ENCODE measurements around the gene ADCY6. TPM values are rescaled to one million over a fixed set of nuclear protein-coding genes. Genes with fewer than 3 reads are reported as not detected.
"Not testable (repeated sequence)": the region's sequence is repeated elsewhere in the genome, so short reads cannot be mapped to it uniquely, and the experiment has no call there.

Gene ADCY6
- total RNA-seq, 1 donor from 2014 or later, result 21.3 TPM

DNA sequence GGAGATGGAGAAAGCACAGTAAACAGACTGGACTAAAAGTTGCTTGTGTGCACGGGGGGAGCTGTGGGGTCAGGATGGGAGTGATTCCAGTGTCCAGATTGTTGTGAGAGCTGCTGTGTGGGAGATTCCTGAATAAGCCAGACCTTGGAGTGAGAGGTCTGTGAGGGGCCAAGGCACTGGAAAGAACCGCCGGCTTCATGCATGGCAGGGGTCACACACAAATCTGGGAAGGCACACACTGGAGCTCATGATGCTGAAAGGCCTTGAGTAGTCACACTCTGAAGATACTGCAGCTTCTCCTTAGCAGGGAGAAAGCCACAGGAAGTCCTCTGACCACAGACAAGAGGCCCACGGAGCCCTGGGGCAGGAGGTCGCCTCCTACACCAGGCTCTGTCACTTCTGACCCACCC, 23.1 kb downstream of the ADCY6 start:
- DNase-seq (ENCODE audit: low spot score) (no peak), ATAC-seq (no peak)

GRCh38 chr12:48764521-48764920, 24.4 kb downstream of the ADCY6 start:
- DNase-seq (ENCODE audit: low spot score) (no peak), ATAC-seq (no peak)

- ATAC-seq (no peak), DNase-seq (ENCODE audit: low spot score) (no peak)
Observed at GRCh38 chr12:48758737-48759136, 30.2 kb downstream of the ADCY6 start.

DNA sequence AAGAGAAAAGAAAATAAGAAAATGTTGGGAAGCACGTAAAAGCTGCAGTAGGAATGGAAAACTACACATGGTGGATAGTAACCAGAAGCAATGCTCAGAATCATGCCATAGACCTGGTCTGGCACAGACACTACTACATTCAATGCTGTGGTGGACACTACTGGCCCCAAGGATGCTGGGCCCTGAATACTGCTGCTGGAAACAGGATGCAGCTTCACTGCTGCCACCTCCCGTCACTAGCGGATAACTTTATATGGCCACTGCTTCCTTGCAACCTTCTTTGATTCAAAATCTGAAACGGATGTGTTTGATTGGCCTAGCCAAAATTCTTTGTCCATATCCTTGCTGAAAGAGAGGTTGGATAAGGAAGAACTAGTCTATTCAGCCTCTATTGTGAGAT, 30.7 kb downstream of the ADCY6 start:
- ATAC-seq (no peak), DNase-seq (ENCODE audit: low spot score) (no peak)

DNA sequence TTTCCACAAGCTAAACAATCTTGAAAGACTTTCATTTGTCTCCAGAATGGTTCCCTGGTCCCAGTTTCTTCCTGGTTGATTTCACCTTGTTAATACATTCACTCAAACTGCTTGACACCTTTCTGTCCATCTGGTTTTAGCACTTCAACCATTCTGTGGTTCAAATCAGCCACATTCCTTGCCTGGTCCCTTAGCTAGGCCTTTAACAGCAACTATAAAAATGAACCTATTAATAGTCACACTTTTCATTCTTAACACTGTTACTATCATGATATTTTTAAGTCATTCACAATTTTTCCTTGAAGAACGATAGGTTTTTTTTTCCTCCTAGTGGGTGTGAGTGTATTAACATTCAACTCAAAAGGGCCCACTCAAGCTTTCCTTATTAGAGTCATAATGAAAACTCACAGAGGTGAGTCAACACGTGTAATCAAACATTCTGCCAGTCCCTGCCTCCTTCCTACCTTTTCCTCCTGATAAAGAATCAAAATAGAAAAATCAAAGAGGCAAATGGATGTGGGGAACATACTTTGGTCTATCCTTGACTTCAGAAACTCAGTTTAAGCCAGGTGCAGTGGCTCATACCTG, 38.0 kb downstream of the ADCY6 start:
- no peak for ATAC-seq
- no peak for DNase-seq (ENCODE audit: low spot score)

GRCh38 chr12:48750215-48750614, 38.7 kb downstream of the ADCY6 start:
- DNase-seq (ENCODE audit: low spot score), result no peak
- no peak for ATAC-seq

DNA sequence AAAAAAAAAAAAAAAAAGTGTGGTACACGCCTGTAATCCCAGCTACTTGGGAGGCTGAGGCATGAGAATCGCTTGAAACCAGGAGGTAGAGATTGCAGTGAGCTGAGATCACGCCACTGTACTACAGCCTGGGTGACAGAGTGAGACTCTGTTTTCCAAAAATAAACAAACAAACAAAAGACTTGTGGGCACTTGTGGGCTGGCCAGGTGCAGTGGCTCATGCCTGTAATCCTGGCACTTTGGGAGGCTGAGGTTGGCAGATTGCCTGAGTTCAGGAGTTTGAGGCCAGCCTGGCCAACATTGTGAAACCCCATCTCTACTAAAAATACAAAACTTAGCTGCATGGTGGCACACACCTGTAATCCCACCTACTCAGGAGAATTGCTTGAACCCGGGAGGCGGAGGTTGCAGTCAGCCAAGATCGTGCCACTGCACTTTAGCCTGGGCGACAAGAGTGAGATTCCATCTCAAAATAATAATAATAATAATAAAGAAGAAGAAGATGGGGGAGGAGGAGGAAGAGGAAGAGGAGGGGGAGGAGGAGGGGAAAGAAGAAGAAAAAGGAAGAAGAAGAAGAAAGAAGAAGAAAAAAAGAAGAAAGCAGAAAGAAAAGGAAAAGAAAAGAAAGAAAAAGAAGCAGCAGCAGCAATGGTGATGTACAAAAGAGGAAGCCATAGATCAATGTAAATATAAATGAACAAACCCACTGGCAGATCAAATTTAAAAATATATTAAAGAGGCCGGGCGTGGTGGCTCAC, 44.5 kb downstream of the ADCY6 start:
- DNase-seq (ENCODE audit: low spot score), result peak; percentile 75
- ATAC-seq, result peak; percentile 84

- DNase-seq (ENCODE audit: low spot score), result no peak
- ATAC-seq, result no peak
Observed at GRCh38 chr12:48739618-48740269, 49.1 kb downstream of the ADCY6 start.

DNA sequence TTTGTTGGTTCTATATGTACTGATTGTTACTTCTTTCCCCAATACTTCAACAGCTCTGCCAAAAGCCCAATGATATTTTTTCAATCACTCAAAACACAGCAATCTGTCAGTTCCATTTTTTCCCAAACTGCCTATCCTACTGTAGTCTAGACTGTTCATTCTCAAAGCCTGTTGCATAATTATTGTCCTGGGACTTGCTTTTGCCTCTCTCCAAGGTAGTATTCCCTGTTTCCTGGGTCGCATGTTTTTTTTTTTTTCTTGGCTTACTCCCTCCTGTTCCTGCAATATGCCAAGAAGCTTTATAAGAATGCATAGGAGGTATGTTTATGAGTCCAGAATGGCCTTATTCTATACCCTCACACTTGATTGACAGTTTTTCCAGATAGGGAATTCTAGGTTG, 52.4 kb downstream of the ADCY6 start:
- DNase-seq (ENCODE audit: low spot score) (no peak), ATAC-seq (no peak)

GRCh38 chr12:48728807-48729206, 60.1 kb downstream of the ADCY6 start:
- ATAC-seq (no peak), DNase-seq (ENCODE audit: low spot score) (no peak)

GRCh38 chr12:48720737-48721136, 68.2 kb downstream of the ADCY6 start:
- ATAC-seq; DNase-seq (ENCODE audit: low spot score): not testable (repeated sequence)

DNA sequence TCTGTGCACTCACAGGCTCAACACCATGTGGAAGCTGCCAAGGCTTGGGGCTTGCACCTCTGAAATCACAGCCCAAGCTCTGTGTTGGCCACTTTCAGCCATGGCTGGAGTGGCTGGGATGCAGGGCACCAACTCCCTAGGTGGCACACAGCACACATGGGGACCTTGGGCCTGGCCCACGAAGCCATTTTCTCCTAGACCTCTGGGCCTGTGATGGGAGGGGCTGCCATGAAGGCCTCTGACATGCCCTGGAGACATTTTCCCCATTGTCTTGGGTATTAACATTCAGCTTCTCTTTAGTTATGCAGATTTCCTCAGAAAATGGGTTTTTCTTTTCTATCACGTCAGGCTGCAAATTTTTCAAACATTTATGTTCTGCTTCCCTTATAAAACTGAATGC, 68.7 kb downstream of the ADCY6 start:
- not testable (repeated sequence) for ATAC-seq; DNase-seq (ENCODE audit: low spot score)

DNA sequence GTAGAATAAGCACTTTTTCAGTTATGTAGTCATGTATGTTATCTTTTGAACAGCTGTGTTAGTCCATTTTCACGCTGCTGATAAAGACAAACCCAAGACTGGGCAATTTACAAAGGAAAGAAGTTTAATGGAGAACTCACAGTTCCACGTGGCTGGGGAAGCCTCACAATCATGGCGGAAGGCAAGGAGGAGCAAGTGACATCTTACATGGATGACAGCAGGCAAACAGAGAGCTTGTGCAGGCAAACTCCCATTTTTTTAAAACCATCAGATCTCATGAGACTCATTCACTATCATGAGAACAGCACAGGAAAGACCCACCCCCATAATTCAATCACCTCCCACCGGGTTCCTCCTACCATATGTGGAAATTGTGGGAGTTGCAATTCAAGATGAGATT, 69.9 kb downstream of the ADCY6 start:
- DNase-seq (ENCODE audit: low spot score); ATAC-seq: not testable (repeated sequence)

DNA sequence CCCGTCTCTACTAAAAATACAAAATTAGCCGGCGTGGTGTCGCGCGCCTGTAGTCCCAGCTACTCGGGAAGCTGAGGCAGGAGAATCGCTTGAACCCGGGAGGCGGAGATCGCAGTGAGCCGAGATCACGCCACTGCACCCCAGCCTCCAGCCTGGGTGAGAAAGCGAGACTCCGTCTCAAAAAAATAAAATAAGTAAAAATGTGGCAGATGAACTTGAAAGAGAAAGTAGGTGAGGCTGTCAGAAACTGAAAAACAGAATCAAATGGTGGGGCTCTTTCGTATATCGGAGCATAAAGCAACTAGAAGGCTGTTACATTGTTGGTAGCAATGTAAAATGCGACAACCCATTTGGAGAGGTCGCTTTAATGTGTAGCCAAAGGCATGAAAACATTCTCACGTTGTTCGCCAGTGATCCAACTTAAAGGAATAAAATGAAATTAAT, 71.6 kb downstream of the ADCY6 start:
- DNase-seq (ENCODE audit: low spot score) (no peak), ATAC-seq (no peak)

GRCh38 chr12:48716493-48717251, 72.2 kb downstream of the ADCY6 start, which contains the start of gene CCNT1:
Gene CCNT1, minus strand, starts transcription at chr12:48716707. Its CDS starts 32 bp downstream, at chr12:48716675.
- peak; percentile 96 for ATAC-seq
- DNase-seq (ENCODE audit: low spot score), result peak; percentile 99

Other genes starting within 250 kb of the ADCY6 start
- gene LALBA, start 219.0 kb downstream of the ADCY6 start, total RNA-seq, result not detected
- gene KANSL2, start 106.9 kb downstream of the ADCY6 start, total RNA-seq, result 8.2 TPM
- 12.1 TPM for gene CCNT1, start 72.4 kb downstream of the ADCY6 start, total RNA-seq
- 2.6 TPM for gene CACNB3, start 29.4 kb upstream of the ADCY6 start, total RNA-seq
- gene DDX23, start 63.1 kb upstream of the ADCY6 start, total RNA-seq, result 33.3 TPM
- gene RND1, start 76.8 kb upstream of the ADCY6 start, total RNA-seq, result 32.0 TPM
- gene FKBP11, start 136.4 kb upstream of the ADCY6 start, total RNA-seq, result 45.0 TPM
- 47.4 TPM for gene ARF3, start 168.4 kb upstream of the ADCY6 start, total RNA-seq
- gene WNT10B, start 182.6 kb upstream of the ADCY6 start, total RNA-seq, result not detected
- not detected for gene WNT1, start 189.2 kb upstream of the ADCY6 start, total RNA-seq
- not detected for gene DDN, start 210.3 kb upstream of the ADCY6 start, total RNA-seq
- gene PRKAG1, start 229.7 kb upstream of the ADCY6 start, total RNA-seq, result 27.7 TPM

Data from left lobe of liver (tissue), 2 donors.